Midbrain (tissue), 1 donor: Measurements from ENCODE around the gene GNG13.

ENCODE experiments used
- DNase-seq: peaks from one replicate; lab custom pipeline; 2025; lab: John Stamatoyannopoulos, UW

GNG13 gene

DNA sequence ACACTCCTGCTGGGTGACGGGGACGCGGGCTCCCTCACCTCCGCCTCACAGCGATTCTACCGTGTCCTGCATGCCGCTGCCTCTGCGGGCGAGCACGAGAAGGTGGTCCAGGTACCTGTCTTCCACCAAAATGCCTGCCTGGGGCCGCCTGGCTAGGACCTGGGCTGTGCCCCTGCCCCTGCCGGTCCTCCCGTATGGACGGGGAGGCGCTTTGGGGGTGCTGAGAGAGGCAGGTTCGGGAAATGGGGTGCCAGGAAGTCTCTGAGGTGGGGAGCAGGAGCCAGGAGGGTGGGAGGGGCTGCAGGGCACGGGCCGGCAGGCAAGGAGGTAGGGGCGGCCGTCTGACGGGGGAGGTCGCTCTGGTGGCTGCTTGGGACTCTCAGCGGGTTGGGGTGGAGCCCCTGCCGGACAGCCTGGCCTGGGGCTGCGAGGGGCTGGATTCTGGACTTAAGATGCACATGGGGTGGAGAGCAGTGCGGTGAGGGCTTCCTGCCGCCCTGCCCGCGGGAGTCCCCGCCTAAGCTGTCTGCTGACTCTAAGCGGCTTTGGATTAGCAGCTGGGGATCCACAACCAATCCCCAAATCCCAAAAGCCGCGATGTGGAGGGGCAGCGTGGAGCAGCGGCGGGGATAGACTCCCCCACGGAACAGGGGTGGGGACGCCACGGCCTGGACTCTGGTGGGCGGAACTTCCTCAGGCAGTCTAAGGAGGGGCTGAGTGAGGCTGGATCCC, 6.3 kb downstream of the GNG13 start:
- no peak for DNase-seq

DNA sequence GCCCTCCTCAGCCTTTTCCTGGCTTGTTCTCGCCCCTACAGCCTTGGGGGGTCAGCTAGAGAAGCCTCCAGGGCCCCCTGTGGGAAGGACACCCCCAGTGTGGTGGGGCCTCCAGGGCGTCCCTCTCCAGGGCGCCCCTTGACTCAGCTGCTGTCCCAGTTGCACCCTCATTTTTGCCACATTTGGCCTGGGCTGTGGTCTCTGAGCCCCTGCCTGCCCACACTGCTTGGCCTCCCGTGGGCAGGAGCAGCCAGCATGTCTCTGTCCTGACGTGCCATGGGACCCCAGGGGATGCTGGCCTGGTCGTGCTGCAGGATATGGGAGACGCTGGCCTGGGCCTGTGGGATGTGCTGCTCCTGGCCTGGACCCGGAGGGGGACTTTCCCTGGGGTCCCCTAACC, 7.1 kb downstream of the GNG13 start:
- no peak for DNase-seq

DNA sequence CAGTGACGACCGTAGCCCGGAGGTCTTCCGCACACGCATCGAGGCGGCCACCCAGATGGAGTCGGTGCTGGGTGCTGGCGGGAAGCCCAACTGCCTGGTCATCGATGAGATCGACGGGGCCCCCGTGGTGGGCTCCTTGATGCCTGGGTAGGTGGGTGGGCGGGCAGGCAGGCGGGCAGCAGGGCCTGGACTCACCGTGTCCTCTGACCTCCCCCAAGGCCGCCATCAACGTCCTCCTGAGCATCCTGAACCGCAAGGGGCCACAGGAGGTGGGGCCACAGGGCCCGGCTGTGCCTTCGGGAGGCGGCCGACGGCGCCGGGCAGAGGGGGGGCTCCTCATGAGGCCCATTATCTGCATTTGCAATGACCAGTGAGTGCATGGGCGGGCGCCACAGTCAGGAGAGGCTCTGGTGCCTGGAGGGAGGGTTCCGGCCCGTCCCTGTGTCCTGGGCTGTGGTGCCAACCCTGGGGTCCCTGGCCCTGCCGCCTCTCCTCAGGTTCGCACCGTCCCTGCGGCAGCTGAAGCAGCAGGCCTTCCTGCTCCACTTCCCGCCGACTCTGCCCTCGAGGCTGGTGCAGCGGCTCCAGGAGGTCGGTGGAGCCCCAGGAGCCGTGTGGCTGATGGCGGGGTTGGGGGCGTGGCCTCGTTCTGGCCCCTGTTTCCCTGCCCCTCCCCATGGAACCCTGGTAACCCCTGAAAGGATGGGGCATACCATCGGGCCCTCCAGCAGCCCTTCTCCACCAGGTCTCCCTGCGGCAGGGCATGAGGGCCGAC, 8.1 kb downstream of the GNG13 start:
- no peak for DNase-seq

DNA sequence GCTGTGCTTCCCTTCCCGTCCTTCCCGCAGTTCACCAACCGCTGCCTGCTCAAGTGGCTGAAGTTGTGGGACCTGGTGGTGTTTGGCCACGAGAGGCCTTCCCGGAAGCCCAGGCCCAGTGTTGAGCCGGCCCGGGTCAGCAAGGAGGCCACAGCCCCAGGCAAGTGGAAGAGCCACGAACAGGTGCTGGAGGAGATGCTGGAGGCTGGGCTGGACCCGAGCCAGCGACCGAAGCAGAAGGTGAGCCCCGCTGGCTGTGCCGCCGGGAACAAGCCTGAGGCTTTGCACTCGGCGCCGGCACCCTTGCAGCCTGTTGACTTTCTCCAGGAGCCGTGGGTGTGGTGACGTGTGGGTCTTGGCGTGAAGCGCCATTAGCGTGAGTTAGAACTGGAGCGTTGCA, 9.4 kb downstream of the GNG13 start:
- DNase-seq = no peak

DNA sequence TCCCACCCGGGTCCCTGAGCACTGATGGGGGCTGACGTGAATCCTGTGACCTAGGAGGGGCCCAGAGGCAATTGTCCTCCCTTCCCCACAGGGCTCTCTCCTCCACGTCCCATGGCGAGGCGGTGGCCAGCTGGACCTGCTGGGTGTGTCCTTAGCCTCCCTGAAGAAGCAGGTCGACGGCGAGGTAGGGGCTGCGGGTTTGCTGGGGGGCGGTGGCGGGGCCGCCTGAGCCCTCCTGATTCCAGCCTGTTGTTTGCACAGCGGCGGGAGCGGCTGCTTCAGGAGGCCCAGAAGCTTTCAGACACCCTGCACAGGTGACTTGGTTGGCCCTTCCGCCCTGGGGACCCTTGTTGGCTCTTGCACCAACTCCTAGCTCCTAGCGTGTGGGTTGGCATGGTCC, 10.4 kb downstream of the GNG13 start:
- no peak for DNase-seq

DNA sequence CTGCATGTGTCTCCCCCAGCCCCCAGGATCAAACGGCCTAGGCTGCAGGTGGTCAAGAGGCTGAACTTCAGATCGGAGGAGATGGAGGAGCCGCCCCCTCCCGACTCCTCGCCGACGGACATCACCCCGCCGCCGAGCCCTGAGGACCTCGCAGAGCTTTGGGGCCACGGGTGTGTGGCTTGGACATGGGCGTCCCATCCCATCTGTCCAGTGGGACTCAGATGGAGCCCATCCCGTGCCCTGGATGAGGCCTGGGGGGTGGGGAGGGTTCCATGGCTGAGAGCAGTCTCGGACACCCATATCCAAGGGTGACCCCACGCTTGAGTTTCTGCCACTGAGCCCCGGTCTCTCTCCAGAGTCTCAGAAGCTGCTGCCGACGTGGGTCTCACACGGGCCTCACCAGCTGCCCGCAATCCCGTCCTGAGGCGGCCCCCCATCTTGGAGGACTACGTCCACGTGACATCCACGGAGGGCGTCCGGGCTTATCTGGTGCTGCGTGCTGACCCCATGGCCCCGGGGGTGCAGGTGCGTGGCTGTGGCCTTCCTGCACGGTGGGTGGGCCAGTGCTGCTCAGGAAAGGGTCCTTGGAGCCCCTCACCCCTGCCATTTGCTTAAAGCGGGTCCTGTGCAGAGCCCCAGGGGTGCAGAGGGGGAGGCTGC, 11.2 kb downstream of the GNG13 start:
- no peak for DNase-seq

DNA sequence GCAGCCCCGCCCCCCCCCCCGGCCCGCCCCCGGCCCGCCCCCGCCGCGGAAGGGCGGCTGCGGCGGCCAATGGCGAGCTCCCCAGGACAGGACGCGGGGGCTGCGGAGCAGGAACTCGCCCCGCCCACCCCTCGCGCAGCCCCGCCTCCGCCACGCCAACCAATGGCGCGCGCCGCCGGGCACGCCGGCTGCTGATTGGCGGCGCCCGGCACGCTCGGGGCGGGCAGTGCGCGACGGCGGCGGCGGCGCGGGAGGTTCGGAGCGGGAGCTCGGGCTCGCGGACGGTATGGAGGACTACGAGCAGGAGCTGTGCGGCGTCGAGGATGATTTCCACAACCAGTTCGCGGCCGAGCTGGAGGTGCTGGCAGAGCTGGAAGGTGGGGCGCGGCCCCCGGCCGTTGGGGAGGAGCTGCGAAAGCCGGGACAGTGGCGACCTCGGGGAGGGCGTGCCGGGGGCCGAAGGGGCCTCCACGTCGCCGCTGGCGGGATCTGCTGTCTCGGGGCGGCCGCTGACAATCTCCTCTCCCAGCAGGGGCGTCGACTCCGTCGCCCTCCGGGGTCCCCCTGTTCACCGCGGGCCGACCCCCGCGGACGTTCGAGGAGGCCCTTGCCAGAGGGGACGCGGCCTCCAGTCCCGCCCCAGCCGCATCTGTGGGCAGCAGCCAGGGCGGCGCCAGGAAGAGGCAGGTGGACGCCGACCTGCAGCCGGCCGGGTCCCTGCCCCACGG, 12.0 kb downstream of the GNG13 start, which contains the start of gene CHTF18:
CHTF18 (plus strand) TSS at position 222 of the 728 bp plus-strand sequence; CDS start at position 287, 65 bp downstream.
- DNase-seq = peak; percentile 85

DNA sequence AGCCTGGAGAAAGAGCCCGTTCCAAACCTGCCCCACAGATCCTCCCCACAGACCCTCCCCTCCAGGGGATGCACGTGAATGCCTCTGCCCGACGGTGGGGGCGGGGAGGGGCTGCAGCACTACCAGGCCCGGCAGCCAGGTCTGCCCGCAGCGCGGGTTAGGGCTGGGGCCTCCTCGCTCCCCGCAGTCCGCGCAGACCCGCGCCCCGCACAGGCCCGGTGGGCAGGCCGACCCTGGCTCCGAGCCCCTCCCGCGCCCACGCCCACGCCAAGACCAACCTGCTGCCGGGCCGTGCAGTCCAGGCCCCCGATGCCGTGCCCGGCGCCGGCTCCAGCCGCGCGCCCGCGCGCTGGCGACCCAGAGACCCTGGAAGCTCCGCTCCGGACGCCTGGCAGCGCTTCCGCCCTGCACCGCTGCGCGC, 12.5 kb downstream of the GNG13 start, which contains the start of gene RPUSD1:
RPUSD1 (minus strand) TSS at position 404 of the 421 bp plus-strand sequence. CDS start 644 bp downstream, outside the sequence.
- DNase-seq = no peak

DNA sequence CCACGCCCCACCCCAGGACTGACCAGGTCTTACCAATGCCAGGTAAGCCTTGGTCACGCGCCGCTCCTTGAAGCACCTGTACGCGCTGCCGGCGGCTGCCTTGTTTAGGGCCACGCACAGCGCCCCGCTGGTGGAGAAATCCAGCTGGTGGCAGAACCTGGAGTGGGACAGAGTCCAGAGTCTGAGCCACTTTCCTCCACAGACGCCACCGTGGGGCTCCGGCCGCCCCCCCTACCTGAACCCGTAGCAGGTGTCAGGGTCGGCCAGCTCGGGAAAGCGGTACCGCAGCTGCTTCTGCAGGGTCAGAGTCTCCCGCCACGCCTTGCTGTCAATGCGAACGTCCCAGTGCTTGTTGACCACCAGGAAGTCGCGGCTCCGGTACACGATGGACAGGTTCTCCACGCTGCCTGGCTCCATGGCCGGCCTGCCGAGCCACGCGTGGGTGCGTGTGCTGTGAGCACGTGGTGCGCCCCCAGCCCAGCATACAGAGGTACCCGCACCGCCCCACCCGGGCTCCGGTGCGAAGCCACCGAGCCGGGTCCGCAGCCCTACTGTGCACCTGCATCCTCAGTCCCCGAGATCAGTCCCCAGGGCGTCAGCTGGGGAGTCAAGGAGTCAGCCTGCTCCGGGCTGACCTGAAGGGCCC, 13.1 kb downstream of the GNG13 start:
- DNase-seq = no peak

DNA sequence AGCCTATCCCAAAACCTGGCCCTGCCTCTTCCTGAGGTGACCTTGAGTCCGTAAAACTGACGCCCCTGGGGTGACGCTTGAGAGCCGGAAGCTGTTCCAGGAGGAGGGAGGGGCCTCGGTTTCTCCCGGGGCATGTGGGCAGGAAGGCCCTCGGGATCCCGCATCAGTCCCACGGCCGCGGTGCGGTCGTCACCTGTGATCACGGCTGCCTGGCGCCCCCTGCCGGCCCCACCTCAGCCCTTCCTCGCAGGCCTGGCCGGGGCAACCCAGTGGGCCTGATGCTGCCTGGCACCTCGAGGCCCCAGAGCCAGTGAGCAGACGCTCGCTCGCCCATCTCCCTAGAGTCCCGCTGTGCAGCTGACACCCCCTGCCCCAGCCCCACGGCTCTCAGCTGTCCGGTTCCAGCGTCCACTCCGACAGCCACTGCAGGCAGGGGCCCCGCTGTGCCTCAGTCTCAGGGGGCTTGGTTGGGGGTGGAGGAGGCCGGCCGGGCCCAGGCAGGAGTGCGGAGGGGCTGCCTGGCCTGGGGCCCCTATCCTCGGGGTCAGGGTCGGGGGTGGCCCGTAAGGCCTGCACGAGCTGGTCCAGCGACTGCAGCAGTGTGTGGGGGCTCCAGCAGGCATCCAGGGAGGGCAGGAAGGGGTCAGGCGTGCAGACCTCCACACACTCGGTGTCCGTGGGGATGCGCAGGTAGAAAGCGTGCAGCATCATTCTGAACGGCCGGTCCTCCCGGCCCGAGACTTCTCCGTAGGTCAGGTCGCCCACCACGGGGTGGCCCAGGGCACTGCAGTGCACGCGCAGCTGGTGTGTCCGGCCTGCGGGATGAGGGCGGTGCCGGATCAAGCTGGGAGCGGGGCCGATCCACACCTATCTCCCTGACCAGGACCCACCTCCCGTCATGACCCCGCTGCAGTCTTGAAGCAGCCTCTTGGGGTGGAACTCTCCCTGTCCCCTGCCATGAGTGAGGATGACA, 14.7 kb downstream of the GNG13 start:
- peak; percentile 54 for DNase-seq

DNA sequence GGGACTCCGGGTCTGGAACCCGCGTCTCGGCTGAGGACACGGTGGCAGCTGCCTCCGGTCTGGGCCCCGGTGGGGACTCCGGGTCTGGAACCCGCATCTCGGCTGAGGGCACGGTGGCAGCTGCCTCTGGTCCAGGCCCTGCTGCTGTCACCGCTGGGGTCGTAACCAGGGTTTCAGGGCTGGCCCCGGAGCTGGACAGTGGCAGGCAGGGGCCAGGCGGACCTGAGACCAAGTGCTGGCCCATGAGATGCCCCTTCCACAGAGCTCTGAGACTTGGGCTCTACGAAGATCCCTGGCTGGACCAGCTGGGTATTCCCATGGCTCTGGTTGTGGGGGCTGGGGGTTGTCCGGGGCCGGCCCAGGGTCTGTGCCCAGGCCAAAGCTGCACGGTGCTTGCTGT, 16.1 kb downstream of the GNG13 start:
- DNase-seq = no peak

DNA sequence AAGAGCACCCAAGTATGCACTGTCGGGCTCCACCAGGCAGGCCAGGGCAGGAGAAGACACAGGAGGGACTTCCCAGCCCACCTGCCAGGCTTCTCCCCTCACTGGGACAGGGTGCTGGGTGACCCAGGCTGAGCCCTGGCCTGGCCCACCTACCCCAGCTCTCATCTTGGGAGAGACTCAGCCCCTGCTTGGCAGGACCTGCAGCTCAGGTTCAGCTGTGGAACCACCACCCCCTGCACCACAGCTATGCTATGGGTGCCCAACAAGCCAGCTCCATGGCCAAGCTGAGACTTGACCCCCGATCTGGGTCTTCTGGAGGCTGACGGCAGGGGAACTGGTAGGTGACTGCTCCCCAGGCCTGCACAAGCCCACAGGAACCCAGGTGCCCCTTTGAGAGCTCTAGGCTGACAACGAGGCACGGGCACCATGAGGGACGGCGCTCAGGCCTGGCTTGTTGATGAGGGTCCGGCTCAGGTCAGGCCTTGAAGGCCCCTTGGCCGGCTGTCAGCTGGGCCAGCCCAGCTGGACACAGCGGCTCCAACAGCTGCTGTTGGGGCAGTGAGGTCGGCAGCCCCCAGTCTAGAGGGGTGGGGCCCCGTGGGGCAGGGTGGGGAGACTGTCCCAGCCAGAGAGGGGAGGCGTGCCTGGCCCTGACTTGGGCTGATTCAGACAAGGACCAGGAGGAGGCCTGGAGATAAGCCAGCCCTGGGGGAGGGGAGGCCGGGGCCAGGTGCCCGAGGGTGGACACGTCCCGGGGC, 17.0 kb downstream of the GNG13 start:
- DNase-seq = no peak

DNA sequence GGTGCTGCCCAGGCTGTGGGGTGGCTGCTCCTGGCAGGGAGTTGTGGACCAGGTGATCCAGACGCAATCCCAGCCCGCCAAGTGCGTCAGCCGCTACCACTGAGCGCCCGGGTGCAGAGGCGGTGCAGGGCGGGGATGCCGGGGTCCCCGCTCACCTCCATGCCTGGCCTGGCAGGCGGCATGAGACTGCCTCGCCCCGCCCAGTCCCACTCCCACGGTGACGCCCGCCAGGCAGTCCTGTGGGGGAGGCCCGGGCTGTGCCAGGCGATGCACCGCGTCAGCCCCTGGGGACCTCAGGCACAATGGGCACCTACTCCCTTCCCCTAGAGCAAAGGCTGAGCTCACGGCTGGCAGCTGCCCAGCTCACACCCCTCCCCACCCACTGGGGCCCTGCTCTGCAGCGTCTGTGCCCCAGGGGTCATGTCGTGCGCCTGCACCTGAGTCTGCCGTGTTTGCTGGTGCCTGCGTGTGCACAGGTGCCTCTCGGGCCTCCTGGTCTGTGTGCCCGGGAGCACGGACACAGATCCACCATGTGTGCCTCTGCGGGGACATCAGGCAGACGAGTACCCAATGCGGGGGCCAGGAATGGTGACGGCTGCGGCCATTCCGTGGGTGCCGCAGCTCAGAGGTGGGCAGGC, 17.6 kb downstream of the GNG13 start:
- DNase-seq = no peak

DNA sequence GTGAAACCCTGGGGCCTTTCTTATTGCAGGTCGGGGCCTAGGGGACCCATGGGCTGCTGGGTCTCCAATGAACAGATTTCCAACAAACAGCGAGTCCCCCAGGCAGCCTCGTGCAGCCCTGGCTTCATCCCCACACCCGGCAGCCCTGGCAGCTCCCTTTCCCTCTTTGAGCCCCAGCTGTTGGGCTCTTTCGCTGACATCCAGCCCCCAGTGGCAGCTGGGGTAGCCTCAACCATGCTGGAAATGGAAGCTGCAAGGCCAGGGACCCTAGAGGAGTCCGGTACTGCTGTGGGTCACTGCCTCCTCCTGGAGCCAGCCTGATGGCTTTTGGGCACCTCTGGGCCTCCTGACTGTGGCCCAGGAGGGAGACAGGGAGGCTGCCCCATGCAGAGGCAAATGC, 18.3 kb downstream of the GNG13 start:
- DNase-seq = no peak

DNA sequence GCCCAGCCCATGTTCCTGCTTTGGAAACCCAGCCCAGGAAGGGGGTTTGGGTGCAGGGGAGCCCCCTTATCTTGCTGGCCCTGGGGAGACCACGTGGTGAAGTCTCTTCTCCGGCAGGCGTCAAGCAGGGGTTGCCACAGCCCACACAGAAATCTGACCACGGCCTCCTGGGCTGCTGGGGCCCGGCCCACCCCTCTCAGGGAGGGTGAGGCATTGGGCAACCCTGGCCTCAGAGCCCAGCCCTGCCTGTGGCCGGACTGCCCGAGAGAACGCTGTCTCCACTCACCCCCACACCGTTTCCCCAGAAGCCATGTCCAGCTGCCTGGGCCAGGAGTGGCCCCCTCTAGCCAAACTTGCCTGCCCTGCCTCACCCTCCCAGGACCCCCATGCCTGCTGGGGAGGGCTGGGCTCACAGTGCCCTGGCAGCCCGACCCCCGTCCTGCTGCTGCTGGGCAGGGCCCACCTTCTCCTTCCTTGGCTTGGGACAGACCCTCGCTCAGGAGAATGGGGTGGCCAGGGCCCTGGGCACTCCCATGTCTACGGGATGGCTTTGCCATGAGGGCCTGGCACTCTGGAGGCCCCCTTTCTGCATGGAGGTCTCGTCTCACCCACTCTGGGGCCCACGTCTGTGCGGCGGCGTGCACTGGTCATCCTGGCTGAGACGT, 19.1 kb downstream of the GNG13 start:
- no peak for DNase-seq

DNA sequence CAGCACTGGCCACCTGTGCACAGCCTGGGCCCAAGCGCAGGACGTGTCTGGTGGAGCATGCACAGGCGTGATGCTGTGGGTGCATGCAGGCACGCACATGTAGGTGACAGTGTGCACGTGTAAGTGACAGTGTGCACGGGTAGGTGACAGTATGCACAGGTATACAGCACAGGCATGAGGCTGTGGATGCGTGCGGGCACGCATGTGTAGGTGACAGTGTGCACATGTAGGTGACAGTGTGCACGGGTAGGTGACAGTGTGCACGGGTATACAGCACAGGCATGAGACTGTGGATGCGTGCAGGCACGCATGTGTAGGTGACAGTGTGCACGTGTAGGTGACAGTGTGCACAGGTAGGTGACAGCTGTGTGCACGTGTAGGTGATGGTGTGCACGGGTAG, 20.2 kb downstream of the GNG13 start:
- no peak for DNase-seq

DNA sequence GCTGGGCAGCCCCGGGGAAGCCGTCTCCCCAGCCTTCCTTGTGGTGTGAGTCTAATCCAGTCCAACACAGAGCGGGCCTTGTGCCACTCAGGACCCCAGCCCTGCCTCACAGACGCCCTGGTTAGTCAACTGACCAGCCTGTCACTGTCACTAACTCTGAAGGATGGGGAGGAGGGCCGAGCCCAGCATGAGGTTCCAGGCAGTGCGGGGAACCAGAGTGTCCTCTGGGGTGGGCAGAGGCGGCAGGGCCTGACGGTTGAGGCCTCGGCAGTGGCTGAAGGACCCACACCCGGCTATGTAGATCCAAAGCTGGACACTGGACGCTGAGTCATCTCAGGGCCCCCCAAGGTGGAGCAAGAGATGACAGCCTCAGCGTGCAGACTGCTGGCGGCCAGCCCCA, 21.0 kb downstream of the GNG13 start:
- DNase-seq = no peak

DNA sequence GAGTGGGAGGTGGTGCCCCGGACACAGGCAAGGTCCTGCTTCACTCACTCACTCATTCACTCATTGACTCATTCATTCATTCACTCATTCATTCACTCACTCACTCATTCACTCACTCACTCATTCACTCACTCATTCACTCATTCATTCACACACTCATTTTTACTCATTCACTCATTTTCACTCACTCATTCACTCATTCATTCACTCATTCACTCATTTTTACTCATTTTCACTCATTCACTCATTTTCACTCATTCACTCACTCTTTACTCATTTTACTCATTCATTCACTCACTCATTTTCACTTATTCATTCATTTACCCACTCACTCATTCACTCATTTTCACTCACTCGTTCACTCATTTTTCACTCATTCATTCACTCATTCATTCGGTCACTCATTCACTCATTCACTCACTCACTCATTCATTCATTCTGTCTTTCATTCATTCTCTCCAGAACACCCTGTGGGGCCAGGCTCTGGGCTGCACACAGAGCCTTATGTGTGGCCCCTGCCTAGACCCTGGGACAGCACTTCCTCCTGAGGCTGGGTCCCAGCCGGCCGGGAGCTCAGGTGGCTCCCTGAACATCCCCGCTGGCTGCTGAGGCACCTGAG, 21.5 kb downstream of the GNG13 start:
- DNase-seq = no peak
